T-helper 2 cell treated with Interferon-gamma antibody and Interleukin-4, amounts not matched to agents 5 μg/mL and 100 μg/mL, for 36 hours (primary cell): Measurements from ENCODE around the gene LMBRD1.
"Not testable (repeated sequence)": the region's sequence is repeated elsewhere in the genome, so short reads cannot be mapped to it uniquely, and the experiment has no call there.

Source experiments
- DNase-seq: peaks from one replicate; pipeline ENCODE4 v3.0.0; 2021; ENCODE audit warnings: low spot score
- H3K27ac Mint-ChIP-seq: one replicate; pipeline ENCODE4 v1.8.0; 2021; ENCODE audit warnings: mild to moderate bottlenecking, mixed read lengths
- H3K27me3 Mint-ChIP-seq: one replicate; pipeline ENCODE4 v1.8.0; 2021; ENCODE audit warnings: low read depth, mixed read lengths
- H3K36me3 Mint-ChIP-seq: one replicate; pipeline ENCODE4 v1.8.0; 2021; ENCODE audit warnings: low read depth, mixed read lengths
- H3K4me1 Mint-ChIP-seq: one replicate; pipeline ENCODE4 v1.8.0; 2021; ENCODE audit warnings: low read depth, mixed read lengths
- H3K4me3 Mint-ChIP-seq: one replicate; pipeline ENCODE4 v1.8.0; 2022; ENCODE audit warnings: mild to moderate bottlenecking, moderate library complexity, mixed read lengths
- H3K9me3 Mint-ChIP-seq: one replicate; pipeline ENCODE4 v1.8.0; 2021; ENCODE audit warnings: mixed read lengths

LMBRD1 gene

DNA sequence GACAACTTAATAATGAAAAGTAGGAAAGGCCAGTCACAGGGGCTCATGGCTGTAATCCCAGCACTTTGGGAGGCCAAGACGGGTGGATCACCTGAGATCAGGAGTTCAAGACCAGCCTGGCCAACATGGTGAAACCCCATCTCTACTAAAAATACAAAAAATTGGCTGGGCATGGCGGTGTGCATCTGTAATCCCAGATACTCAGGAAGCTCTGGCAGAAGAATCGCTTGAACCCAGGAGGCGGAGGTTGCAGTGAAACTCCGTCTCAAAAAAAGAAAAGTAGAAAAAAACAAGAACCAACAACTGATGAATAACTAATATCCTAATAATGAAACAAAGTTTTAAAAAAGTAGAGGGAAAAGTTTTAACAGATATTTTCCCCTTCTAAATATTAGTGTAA lies 9.4 kb downstream of the LMBRD1 start:
- H3K27me3 Mint-ChIP-seq, result not testable (repeated sequence)

DNA sequence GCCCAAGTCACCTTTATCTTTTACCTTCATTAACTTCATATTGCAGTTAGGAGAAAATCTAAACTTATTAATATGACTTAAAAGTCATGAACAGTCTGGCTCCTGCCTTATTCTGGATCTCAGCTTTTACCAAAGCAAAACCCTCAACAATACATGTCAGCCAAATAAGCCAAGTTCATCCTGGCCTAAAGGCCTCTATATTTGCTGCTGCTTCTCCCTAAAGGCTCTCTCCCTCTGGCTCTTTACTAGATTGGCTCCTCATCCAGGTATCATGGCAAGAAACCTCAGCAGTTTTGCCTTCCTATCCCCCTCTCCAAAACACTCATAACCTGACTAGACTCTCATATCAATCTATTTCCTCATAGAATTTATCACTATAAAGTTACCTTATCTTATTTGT lies 11.1 kb downstream of the LMBRD1 start:
- Mint-ChIP-seq H3K4me1 (peaks cover 16% of the 10 kb centered on the region), H3K4me3 (no peak overlapping the region), H3K27ac (no peak overlapping the region), H3K27me3 (no peaks in the 10 kb centered on the region), H3K9me3 (no peaks in the 10 kb centered on the region), H3K36me3 (peaks cover 17% of the 10 kb centered on the region)
- no peak for DNase-seq

More for the DNA sequence above, 9.4 kb downstream of the LMBRD1 start:
- not testable (repeated sequence) for H3K4me3 Mint-ChIP-seq, H3K27ac Mint-ChIP-seq, DNase-seq, H3K9me3 Mint-ChIP-seq
- Mint-ChIP-seq H3K4me1 (peaks cover 20% of the 10 kb centered on the region), H3K36me3 (peaks cover 21% of the 10 kb centered on the region)

DNA sequence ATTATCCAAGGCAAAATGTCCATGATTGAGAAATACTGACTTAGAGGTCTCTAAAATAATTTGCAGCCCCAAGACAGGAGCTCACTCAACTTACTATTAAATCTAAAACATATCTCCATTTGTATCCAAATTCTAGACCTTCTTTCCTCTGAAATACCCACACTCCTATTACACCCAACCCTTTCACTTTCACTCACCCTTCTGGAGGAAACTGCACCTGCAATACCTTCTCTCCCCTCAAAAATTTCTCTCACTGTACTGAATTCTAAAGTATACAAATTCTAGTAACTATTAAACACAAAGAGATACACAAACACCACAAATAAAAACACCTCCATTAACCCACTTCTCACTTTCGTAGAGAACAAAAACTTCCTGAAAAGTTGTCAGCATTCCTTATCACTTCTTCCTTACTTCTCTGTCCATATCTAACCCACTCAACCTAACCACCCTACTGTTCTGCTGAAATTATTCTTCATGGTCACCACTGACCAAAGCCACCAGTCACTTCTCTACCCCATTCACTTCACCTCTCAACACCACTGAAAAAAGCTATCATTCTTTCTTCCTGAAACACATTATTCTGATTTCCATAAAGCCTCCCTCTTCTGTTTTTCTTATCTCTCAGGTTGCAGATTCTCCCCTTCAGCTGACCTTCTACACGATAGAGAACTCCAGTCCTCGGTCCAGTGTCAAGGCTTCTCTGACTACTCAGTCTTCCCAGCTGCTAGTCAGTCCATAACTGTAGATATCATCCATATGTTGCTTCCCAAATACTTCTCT lies 12.0 kb downstream of the LMBRD1 start:
- DNase-seq, result no peak
- H3K4me1 Mint-ChIP-seq, result peaks cover 18% of the 10 kb centered on the region
- no peak overlapping the region for H3K27ac Mint-ChIP-seq
- no peak overlapping the region for H3K4me3 Mint-ChIP-seq
- H3K27me3 Mint-ChIP-seq, result no peaks in the 10 kb centered on the region
- peaks cover 13% of the 10 kb centered on the region for H3K36me3 Mint-ChIP-seq
- no peaks in the 10 kb centered on the region for H3K9me3 Mint-ChIP-seq

DNA sequence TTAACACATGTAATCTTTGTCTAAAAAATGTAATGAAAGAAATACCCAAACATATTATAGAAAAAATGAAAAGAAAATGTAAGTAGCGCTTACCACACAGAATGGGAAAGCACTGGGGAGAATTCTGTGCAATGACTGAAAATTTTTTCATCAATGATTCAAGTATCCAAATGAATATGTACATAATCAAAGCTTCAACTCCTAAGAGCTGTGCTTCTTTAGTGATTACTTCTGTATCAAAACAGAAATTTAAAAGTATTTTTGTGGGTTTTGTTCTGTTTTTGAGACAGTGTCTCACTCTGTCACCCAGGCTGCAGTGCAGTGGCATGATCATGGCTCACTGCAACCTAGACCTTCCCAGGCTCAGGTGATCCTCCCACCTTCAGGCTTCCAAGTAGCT lies 13.7 kb downstream of the LMBRD1 start:
- Mint-ChIP-seq H3K27ac (no peak overlapping the region), H3K27me3 (no peaks in the 10 kb centered on the region), H3K4me1 (peaks cover 18% of the 10 kb centered on the region), H3K9me3 (no peaks in the 10 kb centered on the region), H3K4me3 (no peak overlapping the region), H3K36me3 (peaks cover 12% of the 10 kb centered on the region)
- DNase-seq, result no peak

DNA sequence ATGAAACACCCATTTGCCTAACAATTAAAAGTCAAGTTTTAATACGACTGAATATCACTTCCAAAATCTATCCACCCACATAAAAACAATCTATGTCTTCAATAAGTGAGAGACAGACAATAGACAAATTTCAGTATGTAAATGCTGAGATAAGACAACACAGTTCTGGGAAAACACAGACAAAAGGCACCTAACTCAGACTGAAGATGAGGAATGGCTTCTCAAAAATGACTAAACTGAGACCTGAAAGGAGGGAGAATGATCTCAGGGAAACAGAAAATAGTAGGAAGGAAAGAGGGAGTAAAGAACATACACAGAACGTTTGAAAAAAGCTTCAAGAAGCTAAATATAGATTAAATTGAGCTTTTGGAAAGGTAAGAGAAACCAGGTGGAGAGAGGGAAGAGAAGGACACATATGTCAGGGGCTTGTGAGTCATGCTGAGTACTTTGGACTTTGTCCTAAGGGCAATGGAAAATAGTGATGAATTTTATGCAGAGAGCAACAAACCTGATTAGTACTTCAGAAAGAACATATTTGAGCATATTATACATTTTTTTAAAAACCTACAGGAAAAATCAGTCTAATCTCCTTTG lies 16.1 kb downstream of the LMBRD1 start:
- no peak for DNase-seq
- Mint-ChIP-seq H3K4me1 (peaks cover 15% of the 10 kb centered on the region), H3K27ac (no peak overlapping the region), H3K36me3 (peaks cover 17% of the 10 kb centered on the region), H3K4me3 (no peak overlapping the region), H3K27me3 (no peaks in the 10 kb centered on the region), H3K9me3 (no peaks in the 10 kb centered on the region)

DNA sequence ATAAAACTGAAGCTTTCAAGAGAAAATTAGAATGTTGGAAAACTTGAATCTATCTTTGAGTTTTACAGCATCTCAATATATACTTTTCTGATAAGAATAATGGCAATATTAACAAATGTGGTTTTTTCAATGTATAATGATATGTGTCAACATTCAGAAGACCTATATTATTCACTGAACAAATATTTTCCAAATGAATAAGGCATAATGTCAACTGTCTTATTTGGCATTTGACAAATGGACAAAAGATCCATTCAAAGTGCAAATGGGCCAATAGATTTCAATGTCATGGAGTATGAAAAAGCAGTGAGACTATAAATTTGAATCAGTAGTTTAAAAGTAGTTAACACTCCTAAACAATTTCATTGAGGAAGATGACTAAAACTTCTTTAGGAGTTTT lies 20.9 kb downstream of the LMBRD1 start:
- Mint-ChIP-seq H3K27me3 (no peaks in the 10 kb centered on the region), H3K36me3 (peaks cover 31% of the 10 kb centered on the region), H3K9me3 (no peaks in the 10 kb centered on the region), H3K4me1 (peaks cover 15% of the 10 kb centered on the region), H3K27ac (no peak overlapping the region), H3K4me3 (no peak overlapping the region)
- DNase-seq, result no peak

DNA sequence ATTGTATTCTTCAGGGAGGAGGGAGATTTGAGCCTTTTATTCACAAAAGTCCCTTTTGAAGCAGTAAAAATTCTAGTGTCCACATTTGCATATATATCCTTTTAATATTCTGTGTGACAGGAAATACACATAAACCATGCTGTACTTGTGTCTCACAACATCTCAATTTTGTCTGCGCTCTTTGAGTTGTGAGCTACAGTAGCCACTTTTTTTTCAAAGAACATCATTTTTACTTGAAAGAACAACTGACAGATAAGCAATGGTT lies 21.3 kb downstream of the LMBRD1 start:
- no peak overlapping the region for H3K27ac Mint-ChIP-seq
- H3K4me3 Mint-ChIP-seq, result no peak overlapping the region
- peaks cover 31% of the 10 kb centered on the region for H3K36me3 Mint-ChIP-seq
- no peaks in the 10 kb centered on the region for H3K27me3 Mint-ChIP-seq
- H3K9me3 Mint-ChIP-seq, result no peaks in the 10 kb centered on the region
- DNase-seq, result no peak
- H3K4me1 Mint-ChIP-seq, result peaks cover 14% of the 10 kb centered on the region

DNA sequence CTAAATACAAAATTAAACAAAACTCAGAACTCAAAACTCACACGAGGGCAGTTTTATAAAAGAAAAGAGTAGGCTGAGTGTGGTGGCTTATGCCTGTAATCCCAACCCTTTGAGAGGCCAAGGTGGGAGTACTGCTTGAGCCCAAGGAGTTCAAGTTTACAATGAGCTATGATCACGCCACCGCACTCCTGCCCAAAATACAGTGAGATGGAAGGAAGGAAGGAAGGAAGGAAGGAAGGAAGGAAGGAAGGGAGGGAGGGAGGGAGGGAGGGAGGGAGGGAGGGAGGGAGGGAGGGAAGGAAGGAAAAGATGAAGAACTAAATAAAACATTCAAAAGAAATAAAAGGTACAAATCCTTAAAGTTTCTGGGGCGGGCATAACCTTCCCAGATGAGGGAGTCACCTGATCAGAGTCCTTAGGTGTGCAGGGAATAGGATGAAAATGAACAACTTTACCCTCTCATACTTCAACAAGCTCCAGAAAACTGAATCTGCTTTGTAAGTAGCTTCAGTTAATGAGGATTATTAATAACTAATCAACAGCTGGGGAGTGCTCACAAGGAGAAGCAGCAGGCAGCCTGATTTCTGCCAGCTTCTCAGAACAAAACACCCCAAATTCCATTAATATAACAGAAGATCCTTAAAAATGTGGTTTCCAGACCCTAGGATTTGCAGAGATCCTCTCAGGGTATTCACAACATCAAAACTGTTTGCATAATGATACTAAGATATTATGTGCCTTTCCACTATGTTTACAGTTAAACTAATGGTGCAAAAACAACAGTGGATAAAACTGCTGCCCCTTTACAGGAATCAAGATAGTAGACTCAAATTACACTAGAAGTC lies 21.8 kb downstream of the LMBRD1 start:
- peaks cover 14% of the 10 kb centered on the region for H3K4me1 Mint-ChIP-seq
- no peak overlapping the region for H3K27ac Mint-ChIP-seq
- H3K4me3 Mint-ChIP-seq, result no peak overlapping the region
- H3K9me3 Mint-ChIP-seq, result no peaks in the 10 kb centered on the region
- H3K36me3 Mint-ChIP-seq, result peaks cover 32% of the 10 kb centered on the region
- DNase-seq, result no peak
- no peaks in the 10 kb centered on the region for H3K27me3 Mint-ChIP-seq

DNA sequence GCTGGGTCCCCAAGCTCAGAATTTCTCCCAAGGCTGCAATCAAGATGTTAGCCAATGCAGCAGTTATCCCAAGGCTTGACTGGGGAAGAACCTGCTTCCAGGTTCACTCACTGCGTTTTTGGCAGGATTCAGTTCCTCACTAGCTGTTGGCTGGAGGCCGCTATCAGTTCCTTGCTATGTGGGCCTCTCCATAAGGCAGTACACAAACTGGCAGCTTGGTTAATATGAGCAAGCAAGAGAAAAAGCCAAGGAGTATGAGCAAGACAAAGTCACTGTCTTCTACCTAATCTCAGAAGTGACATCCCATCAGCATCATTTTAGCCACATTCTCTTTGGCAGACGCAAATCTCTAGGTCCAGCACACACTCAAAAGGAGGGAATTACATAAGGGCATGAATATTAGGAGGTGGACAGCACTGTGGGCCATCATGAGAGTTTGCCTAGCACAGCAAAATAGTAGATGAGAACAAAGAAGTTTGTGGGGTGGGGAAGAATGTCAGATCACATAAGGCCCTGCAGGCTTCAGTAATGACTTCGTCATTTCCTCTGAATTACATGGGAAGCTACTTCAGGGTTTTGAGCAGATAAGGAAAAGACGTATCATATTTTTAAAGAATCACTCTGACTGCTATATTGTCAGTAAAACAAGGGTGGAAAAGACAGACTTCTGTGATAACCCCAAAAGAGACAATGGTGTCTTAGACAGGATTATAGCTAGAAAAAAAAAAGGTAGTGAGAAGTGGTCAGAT lies 25.5 kb downstream of the LMBRD1 start:
- Mint-ChIP-seq H3K36me3 (peaks cover 28% of the 10 kb centered on the region), H3K27ac (no peak overlapping the region), H3K9me3 (no peaks in the 10 kb centered on the region), H3K4me3 (no peak overlapping the region), H3K4me1 (peaks cover 21% of the 10 kb centered on the region), H3K27me3 (no peaks in the 10 kb centered on the region)
- no peak for DNase-seq

DNA sequence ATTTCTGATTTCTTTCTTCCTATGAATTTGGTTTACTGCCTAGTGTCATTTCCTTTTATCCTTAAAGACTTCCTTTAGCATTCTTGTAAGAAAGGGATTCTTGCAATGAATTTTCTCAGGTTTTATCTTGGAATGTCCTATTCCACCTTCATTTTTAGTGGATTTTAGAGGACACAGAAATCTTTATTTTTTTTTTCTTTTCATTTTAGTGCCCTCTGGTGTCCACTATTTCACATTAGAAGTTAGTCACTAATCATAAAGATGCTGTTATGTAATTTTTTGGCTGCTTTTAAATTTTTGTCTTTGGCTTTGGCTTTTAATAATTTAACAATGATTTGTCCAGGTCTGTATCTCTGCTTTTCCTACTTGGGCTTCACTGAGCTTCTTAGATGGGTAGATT lies 28.1 kb downstream of the LMBRD1 start:
- H3K36me3 Mint-ChIP-seq, result peaks cover 17% of the 10 kb centered on the region
- no peak overlapping the region for H3K4me3 Mint-ChIP-seq
- no peaks in the 10 kb centered on the region for H3K27me3 Mint-ChIP-seq
- no peaks in the 10 kb centered on the region for H3K9me3 Mint-ChIP-seq
- H3K4me1 Mint-ChIP-seq, result peaks cover 24% of the 10 kb centered on the region
- H3K27ac Mint-ChIP-seq, result no peak overlapping the region
- no peak for DNase-seq

DNA sequence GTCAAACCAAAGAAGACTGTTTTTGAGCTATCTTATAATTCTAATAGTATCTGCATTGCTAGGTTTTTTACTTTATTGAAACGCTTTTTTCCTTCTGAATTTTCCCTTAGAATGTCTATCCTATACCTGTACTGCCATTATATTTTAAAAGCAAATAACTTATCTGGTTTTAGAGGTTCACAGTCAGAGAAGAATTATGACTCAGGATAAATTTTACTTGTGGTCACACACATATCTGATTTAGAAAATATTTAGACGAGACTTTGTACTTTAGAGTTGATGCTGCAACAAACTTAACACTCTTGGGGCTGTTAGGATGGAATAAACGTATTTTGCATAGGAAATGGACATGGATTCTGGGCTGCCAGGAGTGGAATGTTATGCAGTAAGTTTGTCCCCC lies 33.0 kb downstream of the LMBRD1 start:
- Mint-ChIP-seq H3K27ac (no peak overlapping the region), H3K36me3 (peaks cover 8% of the 10 kb centered on the region), H3K4me3 (no peak overlapping the region), H3K9me3 (no peaks in the 10 kb centered on the region), H3K4me1 (peaks cover 6% of the 10 kb centered on the region), H3K27me3 (no peaks in the 10 kb centered on the region)
- DNase-seq, result no peak

DNA sequence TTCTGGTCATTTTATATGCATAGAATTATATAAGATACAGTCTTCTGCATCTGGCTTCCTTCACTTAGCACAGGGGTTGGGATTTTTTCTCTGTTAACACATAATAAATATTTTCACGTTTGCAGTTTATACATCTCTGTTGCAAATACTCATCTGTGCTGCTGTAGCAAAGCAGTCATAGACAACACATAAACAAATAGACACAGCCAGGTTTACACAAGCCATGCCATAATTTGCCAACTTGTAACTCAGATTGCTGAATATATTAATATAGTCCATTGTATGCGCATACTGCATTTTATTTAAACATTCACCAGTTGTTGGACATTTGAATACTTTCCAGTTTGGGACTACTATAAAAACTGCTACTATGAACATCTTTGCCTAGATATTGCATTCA lies 35.0 kb downstream of the LMBRD1 start:
- DNase-seq, result no peak
- H3K4me3 Mint-ChIP-seq, result no peak overlapping the region
- H3K4me1 Mint-ChIP-seq, result peaks cover 11% of the 10 kb centered on the region
- no peak overlapping the region for H3K27ac Mint-ChIP-seq
- peaks cover 5% of the 10 kb centered on the region for H3K9me3 Mint-ChIP-seq
- peaks cover 6% of the 10 kb centered on the region for H3K36me3 Mint-ChIP-seq
- H3K27me3 Mint-ChIP-seq, result no peaks in the 10 kb centered on the region

DNA sequence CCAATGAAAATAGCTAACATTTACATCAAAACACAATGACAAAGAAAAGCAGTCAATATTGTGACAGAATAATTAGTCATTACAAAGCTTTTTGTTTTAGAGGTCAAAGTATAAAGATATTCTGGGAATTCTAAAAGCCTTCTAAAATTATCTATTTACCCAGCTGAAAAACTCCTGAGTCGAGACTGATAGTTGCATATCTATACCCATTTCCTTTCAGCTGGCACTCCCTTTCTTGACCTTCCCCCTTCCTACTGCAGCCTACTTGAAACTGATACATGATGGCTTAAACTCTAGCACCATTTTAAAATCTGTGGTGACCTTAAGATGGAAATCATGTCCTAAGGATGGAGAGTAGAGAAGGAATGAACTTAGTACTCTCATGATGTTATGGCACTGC lies 38.6 kb downstream of the LMBRD1 start:
- no peak overlapping the region for H3K4me3 Mint-ChIP-seq
- H3K4me1 Mint-ChIP-seq, result peaks cover 11% of the 10 kb centered on the region
- no peaks in the 10 kb centered on the region for H3K27me3 Mint-ChIP-seq
- no peak for DNase-seq
- H3K9me3 Mint-ChIP-seq, result peaks cover 15% of the 10 kb centered on the region
- H3K36me3 Mint-ChIP-seq, result peaks cover 19% of the 10 kb centered on the region
- no peak overlapping the region for H3K27ac Mint-ChIP-seq

DNA sequence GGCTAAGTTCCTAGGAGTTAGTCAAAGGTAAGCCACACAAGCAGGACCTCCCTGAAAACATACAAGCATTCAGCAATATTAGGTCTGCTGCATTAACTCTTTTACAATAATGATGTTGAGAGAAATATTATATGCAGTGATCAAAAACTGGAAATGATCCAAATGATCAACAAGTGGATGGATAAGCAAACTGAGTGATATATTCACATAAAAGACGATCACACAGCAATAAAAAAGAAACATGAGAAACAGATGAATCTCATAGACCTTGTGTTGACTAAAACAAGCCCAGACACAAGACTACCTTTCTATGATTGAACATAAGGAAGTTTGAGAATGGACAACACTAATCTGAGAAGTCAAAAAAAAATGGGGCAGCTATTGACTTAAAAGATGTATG lies 39.9 kb downstream of the LMBRD1 start:
- Mint-ChIP-seq H3K4me3 (no peak overlapping the region), H3K9me3 (peaks cover 15% of the 10 kb centered on the region), H3K36me3 (peaks cover 14% of the 10 kb centered on the region), H3K27ac (no peak overlapping the region), H3K4me1 (peaks cover 11% of the 10 kb centered on the region), H3K27me3 (no peaks in the 10 kb centered on the region)
- no peak for DNase-seq
